GM12892 (cell line): ENCODE measurements around the gene MOB3B.

ENCODE experiments used
- POLR2A ChIP-seq: IDR thresholded peaks from 2 replicates; pipeline ENCODE4 v1.6.1; 2011; ENCODE audit warnings: low read depth, low read length, control low read depth
- TAF1 ChIP-seq: IDR thresholded peaks from 2 replicates; pipeline ENCODE4 v1.6.1; 2011; ENCODE audit warnings: low read depth, mild to moderate bottlenecking, control low read depth, low read length, borderline replicate concordance

GRCh38 chr9:27353474-27354229 lies 176.0 kb downstream of the MOB3B start:
- no peak for TF ChIP-seq TAF1
- TF ChIP-seq POLR2A, result no peak
